HG03378 (cell line): ENCODE measurements around the gene IDUA.
"Not testable (repeated sequence)": the region's sequence is repeated elsewhere in the genome, so short reads cannot be mapped to it uniquely, and the experiment has no call there.

Experiments used
- ATAC-seq: cut with Tn5 transposase; IDR thresholded peaks from one replicate; pipeline ENCODE4 v1.9.1; 2021; ENCODE audit warnings: mild to moderate bottlenecking, moderate library complexity; ENCODE audit not compliant: unreplicated experiment

The IDUA gene

DNA sequence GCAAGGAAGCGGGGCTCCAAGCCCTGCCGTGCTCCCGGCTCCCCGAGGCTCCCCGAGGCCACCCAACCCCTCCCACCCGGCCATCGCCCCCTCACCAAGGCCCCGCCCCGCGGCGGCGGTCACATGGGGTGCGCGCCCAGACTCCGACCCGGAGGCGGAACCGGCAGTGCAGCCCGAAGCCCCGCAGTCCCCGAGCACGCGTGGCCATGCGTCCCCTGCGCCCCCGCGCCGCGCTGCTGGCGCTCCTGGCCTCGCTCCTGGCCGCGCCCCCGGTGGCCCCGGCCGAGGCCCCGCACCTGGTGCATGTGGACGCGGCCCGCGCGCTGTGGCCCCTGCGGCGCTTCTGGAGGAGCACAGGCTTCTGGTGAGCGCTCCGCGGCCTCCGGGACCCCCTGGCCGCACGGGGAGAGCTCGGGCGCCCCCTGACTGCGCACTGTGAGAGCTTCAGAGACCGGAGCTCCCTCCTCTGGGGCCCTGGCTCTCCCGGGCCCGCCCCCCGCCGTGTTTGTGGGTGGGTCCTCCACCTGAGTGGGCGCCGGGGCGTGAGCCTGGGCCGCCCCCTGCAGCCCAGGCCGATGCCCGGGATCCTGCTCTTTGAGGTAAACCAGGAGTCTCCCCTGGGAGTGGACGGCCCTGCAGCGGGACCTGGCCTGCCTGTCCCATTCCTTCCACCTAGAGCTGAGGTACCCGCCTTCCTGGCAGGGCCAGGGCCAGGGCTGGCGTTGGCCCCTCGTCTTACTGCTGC is at the start of gene IDUA:
IDUA (plus strand) TSS at position 166 of the 745 bp plus-strand sequence; CDS start at position 207, 41 bp downstream.
- no peak for ATAC-seq

DNA sequence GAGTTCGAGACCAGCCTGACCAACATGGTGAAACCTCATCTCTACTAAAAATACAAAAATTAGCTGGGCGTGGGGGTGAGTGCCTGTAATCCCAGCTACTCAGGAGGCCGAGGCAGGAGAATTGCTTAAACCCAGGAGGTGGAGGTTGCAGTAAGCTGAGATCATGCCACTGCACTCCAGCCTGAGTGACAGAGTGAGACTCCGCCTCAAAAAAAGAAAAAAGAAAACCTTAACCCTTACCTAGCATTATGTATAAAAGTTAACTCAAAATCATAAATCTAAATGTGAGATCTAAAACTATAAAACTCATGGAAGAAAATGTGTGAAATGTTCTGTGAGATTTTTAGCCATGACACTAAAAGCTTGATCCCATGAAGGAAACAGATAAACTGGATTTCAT is 47.3 kb upstream of the IDUA start:
- ATAC-seq: not testable (repeated sequence)

DNA sequence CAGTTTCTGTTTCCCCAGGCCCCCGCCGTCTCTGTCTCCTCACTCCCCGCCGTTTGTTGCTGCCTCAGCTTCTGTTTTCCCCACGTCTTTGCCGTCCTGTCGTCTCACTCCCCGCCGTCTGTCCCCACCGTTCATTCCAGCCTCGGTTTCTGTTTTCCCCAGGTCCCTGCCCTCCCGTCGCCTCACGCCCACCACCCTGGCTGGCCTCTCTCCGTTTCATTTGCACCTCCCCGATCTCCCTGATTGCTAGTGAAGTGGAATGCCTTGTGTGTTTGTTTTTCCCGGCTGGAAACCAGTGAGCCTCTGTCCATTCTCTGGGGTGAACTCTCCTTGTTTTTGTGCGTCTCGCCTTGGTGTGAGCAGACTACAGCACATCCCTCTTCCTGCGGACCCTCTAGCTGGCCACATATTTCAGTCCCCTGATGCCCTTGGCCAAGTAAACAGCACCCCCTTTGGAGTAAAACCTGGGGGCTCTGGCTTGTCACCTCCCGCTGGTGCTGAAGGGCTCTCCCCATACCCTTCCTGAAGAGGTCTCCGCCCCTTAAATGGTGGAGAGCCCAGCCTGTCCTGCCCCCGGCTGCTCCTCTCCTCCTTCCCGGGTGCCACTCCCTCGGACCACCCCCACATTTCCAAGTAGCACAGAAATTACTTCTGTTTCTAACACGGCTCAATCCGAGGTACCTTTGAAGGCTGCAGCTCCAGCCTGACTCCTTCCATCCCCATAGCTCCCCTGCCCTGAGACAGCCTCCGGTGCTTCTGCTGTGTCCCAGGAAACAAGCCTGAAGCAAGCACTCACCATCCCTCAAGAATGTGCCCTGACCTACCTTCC is 41.4 kb upstream of the IDUA start:
- ATAC-seq: no peak

DNA sequence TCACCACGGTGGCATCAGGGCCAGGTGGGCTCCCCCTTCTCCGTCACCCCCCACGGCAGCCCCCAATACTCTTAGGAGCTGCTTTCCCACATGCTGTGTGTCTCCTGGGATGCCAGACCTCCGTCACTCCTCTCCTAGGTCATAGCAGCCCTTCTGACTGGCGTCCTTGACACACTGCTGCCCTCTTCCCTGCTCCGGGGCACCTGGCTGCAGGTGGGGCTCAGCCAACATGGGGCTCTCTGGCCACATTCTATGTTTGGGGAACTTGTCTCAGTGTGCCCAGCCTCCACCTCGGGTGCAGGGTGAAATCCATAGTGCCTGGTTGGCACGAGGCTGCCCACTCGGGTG is 40.8 kb upstream of the IDUA start:
- no peak for ATAC-seq

DNA sequence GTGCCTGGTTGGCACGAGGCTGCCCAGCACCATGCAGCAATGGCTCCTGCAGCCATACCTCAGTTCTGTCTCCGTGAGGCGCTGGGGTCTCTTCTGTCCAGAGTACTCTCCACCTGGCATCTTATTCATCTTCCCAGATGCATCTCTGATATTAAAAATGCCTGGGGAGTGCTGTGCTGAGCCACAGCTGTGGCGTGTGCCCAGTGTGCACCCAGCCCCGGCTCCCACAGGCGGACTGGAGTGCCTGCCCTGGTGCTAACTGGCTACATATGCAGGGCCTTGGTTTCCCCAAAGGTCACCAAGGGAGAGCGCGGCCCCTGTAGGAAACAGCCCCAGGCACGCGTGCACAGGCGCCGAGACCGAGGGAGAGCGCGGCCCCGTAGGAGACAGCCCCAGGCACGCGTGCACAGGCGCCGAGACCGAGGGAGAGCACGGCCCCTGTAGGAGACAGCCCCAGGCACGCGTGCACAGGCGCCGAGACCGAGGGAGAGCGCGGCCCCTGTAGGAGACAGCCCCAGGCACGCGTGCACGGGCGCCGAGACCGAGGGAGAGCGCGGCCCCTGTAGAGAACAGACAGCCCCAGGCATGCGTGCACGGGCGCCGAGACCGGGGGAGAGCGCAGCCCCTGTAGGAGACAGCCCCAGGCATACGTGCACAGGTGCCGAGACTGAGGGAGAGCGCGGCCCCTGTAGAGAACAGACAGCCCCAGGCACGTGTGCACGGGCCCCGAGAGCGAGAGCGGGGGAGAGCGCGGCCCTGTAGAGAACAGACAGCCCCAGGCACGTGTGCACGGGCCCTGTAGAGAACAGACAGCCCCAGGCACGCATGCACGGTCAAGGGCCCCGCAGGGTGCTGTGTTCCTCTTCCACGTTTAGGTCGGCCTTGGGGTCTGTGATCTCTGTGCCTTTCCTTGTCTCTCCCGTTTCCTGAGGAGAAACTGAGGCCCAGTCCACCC is 40.0 kb upstream of the IDUA start:
- no peak for ATAC-seq

DNA sequence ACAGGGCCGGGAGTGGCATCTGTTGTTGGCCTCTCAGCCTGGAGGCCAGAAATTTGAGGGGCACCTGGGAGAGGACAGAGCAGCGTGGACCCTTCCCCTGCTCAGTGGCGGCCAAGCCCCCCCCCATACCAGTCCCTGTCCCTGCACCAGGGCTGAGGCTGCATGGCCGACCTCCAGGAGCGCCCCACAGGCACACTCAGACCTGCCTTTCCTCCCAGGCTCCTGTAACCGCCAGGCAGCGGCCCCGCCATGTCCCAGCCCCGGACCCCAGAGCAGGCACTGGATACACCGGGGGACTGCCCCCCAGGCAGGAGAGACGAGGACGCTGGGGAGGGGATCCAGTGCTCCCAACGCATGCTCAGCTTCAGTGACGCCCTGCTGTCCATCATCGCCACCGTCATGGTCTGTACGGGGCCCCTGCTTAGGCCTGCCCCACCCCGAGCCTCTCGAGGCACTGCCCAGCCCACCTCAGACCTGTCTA is 39.3 kb upstream of the IDUA start:
- no peak for ATAC-seq

DNA sequence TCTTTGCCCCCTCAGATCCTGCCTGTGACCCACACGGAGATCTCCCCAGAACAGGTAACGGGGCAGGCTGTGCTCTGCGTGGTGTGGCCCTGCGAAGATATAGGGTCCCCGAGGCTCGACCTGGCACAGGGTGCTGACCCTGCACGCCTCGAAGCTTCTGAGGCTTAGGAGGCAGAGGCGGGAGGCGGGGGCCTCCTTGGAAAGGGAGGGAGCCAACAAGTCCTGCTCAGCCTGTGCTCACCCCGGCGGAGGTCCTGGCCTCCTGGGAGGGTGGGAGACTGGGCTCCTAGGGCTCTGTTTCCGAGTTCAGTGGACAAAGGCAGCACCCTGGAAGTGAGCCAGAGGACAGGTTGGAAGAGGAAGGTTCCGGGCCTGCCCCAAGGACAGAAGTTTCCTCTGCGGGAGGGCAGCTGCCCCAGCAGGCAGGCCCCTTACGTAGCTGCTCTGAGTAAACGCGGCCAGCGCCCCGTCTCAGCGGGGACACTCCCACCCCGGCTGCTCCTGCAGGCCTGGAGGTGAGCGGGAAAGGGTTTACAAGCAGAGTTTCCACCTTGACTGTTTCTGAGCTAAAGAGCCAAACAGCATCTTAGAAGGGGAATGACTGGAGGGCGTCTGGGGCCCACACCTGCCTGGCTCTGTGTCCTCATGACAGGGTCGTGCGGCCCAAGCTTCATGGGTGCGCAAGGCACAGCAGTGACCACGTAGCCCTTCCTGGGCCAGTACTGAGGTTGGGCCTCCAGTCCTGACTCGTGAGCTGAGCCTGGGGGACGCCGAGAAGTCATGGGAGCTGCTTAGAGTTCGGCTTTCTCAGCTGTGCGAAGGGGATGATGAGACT is 38.5 kb upstream of the IDUA start:
- ATAC-seq: no peak

DNA sequence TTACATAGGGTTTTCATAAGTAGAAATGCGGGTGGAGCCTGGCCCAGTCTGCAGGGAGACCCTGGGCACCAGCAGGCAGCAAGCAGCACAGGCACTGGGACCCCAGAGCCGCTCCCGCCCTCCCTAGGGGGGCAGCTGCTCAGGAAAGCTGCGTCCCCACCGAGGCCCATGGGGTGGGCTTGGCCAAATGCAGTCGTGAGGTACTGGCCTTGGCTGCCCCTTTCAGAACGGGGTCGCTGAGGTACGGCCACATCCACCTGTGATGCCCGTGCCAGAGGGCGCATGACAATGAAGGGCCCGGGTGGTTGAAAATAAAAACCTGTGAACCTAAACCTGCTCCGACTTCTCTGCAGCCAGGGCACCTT is 37.9 kb upstream of the IDUA start:
- ATAC-seq: no peak

DNA sequence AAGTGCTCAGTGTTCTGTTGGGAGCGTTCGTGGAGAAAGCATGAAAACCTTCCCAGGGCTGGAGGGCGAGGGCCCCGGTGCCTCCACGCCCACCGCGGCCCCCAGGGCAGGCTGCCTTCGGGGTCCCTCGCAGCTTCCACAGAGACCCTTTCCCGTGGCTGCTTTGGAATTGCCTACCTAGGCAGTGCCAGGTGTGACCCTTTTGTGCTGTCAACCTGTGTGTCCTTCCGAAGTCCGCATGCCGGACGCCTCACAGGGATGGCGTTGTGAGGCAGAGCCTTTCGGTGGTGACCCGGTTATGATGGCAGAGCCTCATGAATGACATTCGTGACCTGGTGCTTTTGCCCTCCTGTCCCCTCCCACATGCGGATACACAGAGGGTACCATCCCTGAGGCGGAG is 37.2 kb upstream of the IDUA start:
- ATAC-seq: no peak

DNA sequence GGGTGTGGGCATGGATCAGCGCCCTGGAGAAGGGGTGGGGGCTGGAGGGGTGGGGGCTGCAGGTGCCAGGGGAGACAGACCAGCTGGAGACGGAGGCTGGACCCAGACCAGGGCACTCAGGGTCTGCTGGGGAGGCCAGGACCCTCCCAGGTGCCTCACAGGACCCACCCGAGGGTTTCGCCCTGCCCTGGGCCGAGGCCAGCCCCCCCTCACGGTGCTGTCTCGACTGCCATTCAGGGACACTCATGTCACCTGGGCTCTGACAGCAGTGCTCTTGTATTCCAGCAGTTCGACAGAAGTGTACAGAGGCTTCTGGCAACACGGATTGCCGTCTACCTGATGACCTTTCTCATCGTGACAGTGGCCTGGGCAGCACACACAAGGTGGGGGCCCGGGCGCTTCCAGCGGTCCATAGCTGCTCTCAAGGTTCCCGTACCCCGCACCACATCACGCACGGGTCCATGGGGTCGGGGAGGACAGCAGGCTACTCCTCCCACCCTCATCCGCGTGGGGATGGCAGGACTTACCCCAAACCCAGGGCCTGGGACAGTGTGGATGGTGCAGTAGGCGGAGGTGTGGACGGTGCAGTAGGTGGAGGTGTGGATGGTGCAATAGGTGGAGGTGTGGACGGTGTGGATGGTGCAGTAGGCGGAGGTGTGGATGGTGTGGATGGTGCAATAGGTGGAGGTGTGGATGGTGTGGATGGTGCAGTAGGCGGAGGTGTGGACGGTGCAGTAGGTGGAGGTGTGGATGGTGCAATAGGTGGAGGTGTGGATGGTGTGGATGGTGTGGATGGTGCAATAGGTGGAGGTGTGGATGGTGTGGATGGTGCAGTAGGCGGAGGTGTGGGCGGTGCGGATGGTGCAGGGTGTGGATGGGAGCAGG is 36.5 kb upstream of the IDUA start:
- ATAC-seq: no peak

DNA sequence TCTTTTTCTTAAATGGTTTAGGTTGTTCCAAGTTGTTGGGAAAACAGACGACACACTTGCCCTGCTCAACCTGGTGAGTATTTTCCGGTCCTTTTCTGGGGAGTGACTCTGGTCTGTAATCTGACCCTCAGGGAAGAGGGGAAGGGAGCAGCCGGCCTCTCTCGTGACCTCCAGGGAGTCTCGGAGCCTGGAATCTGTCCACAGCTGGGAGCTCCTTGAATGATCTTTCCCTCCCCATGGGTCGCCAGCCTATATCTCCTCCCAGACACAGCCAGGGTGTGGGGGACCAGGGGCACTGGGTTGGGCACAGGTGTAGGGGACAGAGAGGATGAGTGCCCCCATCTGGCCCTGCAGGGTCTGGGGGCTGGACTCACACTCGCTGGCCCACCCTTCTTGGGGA is 35.7 kb upstream of the IDUA start:
- ATAC-seq: no peak

DNA sequence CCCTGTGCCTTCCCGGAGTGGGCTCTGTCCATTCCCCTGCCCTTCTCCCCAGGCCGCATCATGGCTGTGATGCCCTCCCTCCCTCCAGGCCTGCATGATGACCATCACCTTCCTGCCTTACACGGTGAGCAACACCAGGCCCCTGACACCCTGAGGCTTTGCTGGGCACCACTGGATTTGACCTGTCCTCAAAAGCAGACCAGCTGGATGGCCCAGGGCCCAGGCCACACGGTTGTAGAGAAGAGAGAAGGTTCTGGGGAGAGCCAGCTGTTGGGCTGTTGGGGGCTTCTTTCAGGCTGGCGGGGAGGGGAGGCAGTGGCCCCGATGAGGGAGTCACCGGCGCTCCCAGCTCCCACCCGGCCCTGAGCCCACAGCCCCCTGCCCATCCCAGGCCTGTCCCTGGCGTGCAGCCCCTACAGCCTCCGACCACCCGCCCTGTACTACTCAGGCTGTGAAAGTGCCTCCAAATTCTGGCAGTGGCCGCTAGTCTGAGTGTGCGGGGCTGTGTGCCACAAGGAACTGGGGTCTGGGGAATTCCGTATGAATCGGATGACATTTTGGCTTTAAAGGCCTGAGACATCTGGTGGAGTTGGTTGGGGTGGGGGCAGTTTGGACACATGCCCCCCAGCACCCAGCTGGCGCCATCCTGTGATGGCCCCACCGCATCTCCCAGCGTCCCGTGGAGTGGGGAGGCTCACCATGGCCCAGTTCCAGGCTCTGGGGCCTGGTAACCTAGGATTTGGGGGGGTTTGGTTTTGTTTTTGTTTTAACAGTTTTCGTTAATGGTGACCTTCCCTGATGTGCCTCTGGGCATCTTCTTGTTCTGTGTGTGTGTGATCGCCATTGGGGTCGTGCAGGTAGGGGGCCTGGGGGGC is 35.0 kb upstream of the IDUA start:
- no peak for ATAC-seq

DNA sequence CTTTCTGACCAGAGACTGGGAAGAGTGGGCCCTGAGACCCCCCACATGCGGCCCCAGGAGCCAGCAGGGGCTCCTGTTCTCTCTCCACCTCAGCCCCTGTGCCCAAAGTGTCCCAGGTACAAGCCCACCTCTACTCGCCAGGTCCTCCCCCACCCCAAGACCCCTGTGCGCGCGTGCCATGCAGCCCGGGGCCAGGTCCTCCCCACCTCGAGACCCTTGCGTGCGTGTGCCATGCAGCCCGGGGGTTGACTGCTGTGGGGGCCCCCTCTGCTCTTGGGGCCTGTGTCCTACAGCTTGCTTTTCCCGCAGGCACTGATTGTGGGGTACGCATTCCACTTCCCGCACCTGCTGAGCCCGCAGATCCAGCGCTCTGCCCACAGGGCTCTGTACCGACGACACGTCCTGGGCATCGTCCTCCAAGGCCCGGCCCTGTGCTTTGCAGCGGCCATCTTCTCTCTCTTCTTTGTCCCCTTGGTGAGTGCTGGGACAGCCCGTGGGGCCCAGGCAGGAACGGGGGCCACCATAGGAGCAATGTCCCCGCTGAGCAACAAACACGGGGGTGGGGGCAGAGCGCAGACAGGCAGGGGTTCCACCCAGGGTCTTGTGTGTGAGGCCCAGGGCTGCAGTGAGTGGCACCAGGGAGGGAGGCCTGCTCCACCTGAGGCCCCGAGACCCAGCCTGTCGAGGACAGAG is 33.8 kb upstream of the IDUA start:
- ATAC-seq: no peak

DNA sequence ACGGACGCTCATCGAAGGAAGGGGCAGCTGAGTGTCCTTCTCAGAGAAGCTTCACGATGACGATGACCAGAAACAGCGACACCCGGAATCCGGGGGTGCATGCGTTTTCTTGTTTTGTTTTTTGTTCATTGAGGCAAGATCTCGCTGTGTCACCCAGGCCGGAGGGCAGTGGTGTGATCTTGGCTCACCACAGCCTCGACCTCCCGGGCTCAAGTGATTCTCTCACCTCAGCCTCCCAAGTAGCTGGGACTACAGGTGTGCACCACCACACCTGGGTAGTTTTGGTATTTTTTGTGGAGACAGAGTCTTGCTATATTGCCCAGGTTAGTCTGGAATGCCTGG is 33.3 kb upstream of the IDUA start:
- no peak for ATAC-seq

DNA sequence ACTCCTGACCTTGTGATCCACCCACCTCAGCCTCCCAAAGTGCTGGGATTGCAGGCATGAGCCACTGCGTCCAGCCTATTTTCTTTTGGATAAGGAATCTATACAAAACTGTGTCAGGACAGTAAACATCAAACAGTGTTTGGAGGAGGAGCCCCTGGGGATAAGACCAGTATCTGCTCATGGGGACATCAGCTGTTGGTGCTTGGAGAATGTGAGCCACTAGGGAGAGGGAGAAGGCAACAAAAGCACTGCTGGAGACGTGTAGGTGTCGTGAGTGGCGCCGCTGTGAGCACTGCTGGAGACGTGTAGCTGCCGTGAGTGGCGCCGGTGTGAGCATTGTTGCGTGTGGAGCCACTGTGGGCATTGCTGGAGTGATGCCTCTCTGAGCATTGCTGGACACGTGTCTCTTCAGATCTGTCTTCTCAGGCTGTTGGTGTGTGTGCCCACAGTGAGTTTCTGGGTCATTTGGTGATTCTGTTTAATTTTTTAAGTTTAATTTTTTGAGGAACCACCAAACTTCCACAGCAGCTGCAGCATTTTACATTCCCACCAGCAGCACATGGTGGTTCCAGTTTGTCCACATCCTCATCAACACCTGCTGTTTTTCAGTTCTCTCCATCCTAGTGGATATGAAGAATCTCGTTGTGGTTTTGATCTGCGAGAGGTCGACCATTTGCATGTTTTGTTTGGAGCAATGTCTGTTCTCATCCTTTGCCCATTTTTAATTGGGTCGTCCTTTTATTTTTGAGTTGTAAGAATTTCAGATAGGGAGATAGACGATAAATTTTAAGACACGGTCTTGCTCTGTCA is 32.4 kb upstream of the IDUA start:
- ATAC-seq: no peak

DNA sequence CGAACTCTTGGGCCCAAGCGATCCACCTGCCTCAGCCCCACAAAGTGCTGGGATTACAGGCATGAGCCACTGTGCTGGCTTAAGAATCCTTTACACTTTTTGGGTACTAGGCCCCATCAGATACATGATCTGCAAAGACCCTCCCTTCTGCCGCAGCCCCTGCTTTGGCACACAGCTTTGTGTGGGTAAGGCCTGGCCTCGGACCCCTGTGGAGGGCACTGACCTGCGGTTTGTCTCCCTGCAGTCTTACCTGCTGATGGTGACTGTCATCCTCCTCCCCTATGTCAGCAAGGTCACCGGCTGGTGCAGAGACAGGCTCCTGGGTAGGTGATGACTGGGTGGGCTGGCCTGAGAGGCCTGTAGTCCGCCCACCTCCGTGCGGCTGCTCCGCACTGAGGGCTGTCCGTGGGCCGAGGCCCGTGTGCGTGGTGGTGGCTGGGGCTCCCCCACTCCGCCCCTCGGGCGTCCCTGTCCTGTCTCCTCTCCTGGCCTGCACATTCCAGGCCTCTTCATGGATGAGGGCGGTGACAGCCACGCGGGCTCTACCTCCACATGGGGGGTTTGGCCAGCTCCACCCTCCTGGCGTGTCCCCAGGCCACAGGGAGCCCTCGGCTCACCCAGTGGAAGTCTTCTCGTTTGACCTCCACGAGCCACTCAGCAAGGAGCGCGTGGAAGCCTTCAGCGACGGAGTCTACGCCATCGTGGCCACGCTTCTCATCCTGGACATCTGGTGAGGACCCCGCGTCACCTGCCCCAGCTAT is 31.5 kb upstream of the IDUA start:
- ATAC-seq: no peak
